ENCODE measurements around the gene NBL1.

NBL1 gene

DNA sequence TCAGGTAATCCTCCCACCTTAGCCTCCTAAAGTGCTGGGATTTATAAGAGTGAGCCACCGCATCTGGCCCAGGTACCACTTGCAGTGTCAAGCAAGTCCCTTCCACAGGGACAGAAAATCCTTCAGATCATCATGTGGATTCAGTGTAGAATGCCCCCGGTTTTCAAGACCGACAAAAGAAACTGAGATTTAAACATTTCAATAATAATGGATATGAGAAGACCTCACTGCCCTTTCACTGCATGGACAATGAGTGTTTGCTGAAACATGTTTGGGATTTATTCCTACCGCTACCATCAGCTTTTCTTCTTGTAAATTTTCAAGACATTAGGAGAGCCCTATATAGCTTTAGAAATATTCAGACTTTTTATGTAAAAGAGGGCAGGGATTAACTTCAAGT is 62.0 kb downstream of the NBL1 start:
- no peak for DNase-seq
